H1 (cell line): ENCODE data around the gene HNRNPH3. TPM values are rescaled to one million over a fixed set of nuclear protein-coding genes. Genes with fewer than 3 reads are reported as not detected.

Source experiments
- CTCF ChIA-PET: fragments of 300-600 bp; sonication (Branson Sonifier 250); formaldehyde crosslinking; loops from one replicate; lab custom pipeline; 2021; ENCODE audit not compliant: partially characterized antibody; lab: Charles Lee
- POLR2A ChIA-PET: fragments of 300-600 bp; sonication (Branson Sonifier 250); formaldehyde crosslinking; loops from one replicate; lab custom pipeline; 2021; ENCODE audit warnings: inconsistent platforms; ENCODE audit not compliant: partially characterized antibody; lab: Charles Lee
- DNase-seq, 2 experiments: peaks; one replicate each; pipeline versions ENCODE4 v3.0.0 to v3.0.0-alpha.2; 2010 to 2022; ENCODE audit warnings: low spot score in 2 of 2, low read depth in 1 of 2, mixed read lengths in 1 of 2
- FAIRE-seq: peaks from 2 replicates; lab custom pipeline; 2011; peaks lifted over from hg19 to GRCh38; lab: Jason Lieb, UNC
- H2AFZ ChIP-seq: 2 replicates; pipeline ENCODE4 v1.8.1; 2012; ENCODE audit warnings: low read length, inconsistent platforms
- H2AK5ac ChIP-seq: 2 replicates; pipeline ENCODE4 v1.6.1; 2013; ENCODE audit warnings: low read depth, low read length
- H2BK120ac ChIP-seq: replicated peaks from 2 replicates; pipeline ENCODE3; 2013; ENCODE audit warnings: low read depth, low read length, inconsistent platforms
- H2BK12ac ChIP-seq: 2 replicates; pipeline ENCODE4 v1.6.1; 2013; ENCODE audit warnings: low read depth, low read length
- H2BK15ac ChIP-seq: 2 replicates; pipeline ENCODE4 v1.6.1; 2013; ENCODE audit warnings: low read length
- H2BK20ac ChIP-seq: 2 replicates; pipeline ENCODE4 v1.6.1; 2013; ENCODE audit warnings: low read length
- H2BK5ac ChIP-seq: 2 replicates; pipeline ENCODE4 v1.6.1; 2013; ENCODE audit warnings: low read depth, low read length
- H3K14ac ChIP-seq: 2 replicates; pipeline ENCODE4 v1.6.1; 2013; ENCODE audit warnings: inconsistent platforms; ENCODE audit not compliant: insufficient read length
- H3K18ac ChIP-seq: 2 replicates; pipeline ENCODE4 v1.6.1; 2013; ENCODE audit warnings: low read length; ENCODE audit errors: extremely low read depth
- H3K23ac ChIP-seq: 2 replicates; pipeline ENCODE4 v1.6.1; 2013; ENCODE audit warnings: inconsistent platforms; ENCODE audit not compliant: insufficient read length
- H3K23me2 ChIP-seq: 2 replicates; pipeline ENCODE4 v1.6.1; 2013; ENCODE audit warnings: low read depth, low read length
- H3K27ac ChIP-seq: 2 replicates; pipeline ENCODE4 v1.6.1; 2011; ENCODE audit warnings: low read depth, low read length, inconsistent platforms
- H3K27me3 ChIP-seq, 4 experiments: replicated peaks in 1 of 4; 1 replicate in 1 of 4; 2 replicates in 3 of 4; pipeline versions ENCODE4 v1.6.1 to v1.8.1; 2011 to 2013; ENCODE audit warnings: low read length in 3 of 4, mild to moderate bottlenecking in 3 of 4, inconsistent platforms in 2 of 4, mixed read lengths in 2 of 4, moderate library complexity in 1 of 4; ENCODE audit not compliant: control insufficient read depth in 3 of 4, insufficient read depth in 3 of 4; ENCODE audit errors: extremely low read depth in 1 of 4
- H3K36me3 ChIP-seq, 4 experiments: 2 replicates each; pipeline versions ENCODE4 v1.6.1 to v1.8.1; 2011 to 2013; ENCODE audit warnings: mild to moderate bottlenecking in 4 of 4, low read length in 3 of 4, moderate library complexity in 2 of 4, control low read depth in 1 of 4, inconsistent platforms in 1 of 4; ENCODE audit not compliant: insufficient read depth in 4 of 4, control insufficient read depth in 2 of 4
- H3K4ac ChIP-seq: replicated peaks from 2 replicates; pipeline ENCODE3; 2013; ENCODE audit warnings: low read length, low read depth, mixed read lengths, inconsistent platforms; ENCODE audit not compliant: insufficient read length
- H3K4me1 ChIP-seq, 4 experiments: replicated peaks in 1 of 4; 1 replicate in 1 of 4; 2 replicates in 3 of 4; pipeline versions ENCODE4 v1.6.1 to v1.8.1; 2011 to 2013; ENCODE audit warnings: low read length in 3 of 4, inconsistent platforms in 2 of 4, mixed read lengths in 1 of 4; ENCODE audit not compliant: insufficient read depth in 4 of 4, control insufficient read depth in 3 of 4
- H3K4me2 ChIP-seq, 2 experiments: 2 replicates each; pipeline versions ENCODE4 v1.6.1 to v1.8.1; 2011 to 2013; ENCODE audit warnings: low read depth in 2 of 2, low read length in 2 of 2, control low read depth in 1 of 2, inconsistent platforms in 1 of 2, mild to moderate bottlenecking in 1 of 2; ENCODE audit not compliant: insufficient read depth in 1 of 2
- H3K4me3 ChIP-seq, 4 experiments: fragments of 200-600, 300-600 bp in 1 of 4; sonication (generic), shearing (Covaris generic), sonication (Bioruptor Twin) in 1 of 4; 2 replicates each; pipeline versions ENCODE4 v1.5.1 to v1.8.1; 2011 to 2016; ENCODE audit warnings: low read length in 4 of 4, low read depth in 3 of 4, control low read depth in 2 of 4, inconsistent platforms in 2 of 4, mild to moderate bottlenecking in 2 of 4, mixed read lengths in 1 of 4, moderate library complexity in 1 of 4; ENCODE audit not compliant: insufficient read depth in 2 of 4; ENCODE audit errors: extremely low read depth in 1 of 4
- H3K56ac ChIP-seq: replicated peaks from 2 replicates; pipeline ENCODE3; 2013; ENCODE audit warnings: low read depth, mild to moderate bottlenecking, mixed read lengths, low read length, inconsistent platforms; ENCODE audit not compliant: insufficient read length
- H3K79me1 ChIP-seq: 2 replicates; pipeline ENCODE4 v1.6.1; 2013; ENCODE audit warnings: low read depth, low read length, control low read depth
- H3K79me2 ChIP-seq, 2 experiments: 2 replicates each; pipeline versions ENCODE4 v1.6.1 to v1.8.1; 2012 to 2013; ENCODE audit warnings: low read length in 2 of 2, mild to moderate bottlenecking in 2 of 2, inconsistent platforms in 1 of 2; ENCODE audit not compliant: insufficient read depth in 2 of 2, control insufficient read depth in 1 of 2
- H3K9ac ChIP-seq, 4 experiments: replicated peaks in 1 of 4; 1 replicate in 1 of 4; 2 replicates in 3 of 4; pipeline versions ENCODE4 v1.6.1 to v1.8.1; 2011 to 2013; ENCODE audit warnings: low read depth in 3 of 4, low read length in 3 of 4, control low read depth in 2 of 4, mild to moderate bottlenecking in 2 of 4, moderate library complexity in 2 of 4, inconsistent platforms in 1 of 4; ENCODE audit errors: extremely low read depth in 1 of 4
- H3K9me3 ChIP-seq, 2 experiments: 2 replicates each; pipeline versions ENCODE4 v1.6.1 to v1.8.1; 2012 to 2013; ENCODE audit warnings: mild to moderate bottlenecking in 2 of 2, moderate library complexity in 2 of 2, control low read depth in 1 of 2, inconsistent platforms in 1 of 2, low read depth in 1 of 2, low read length in 1 of 2, mixed read lengths in 1 of 2; ENCODE audit not compliant: insufficient read depth in 2 of 2
- H4K20me1 ChIP-seq, 2 experiments: replicated peaks in 1 of 2; 2 replicates each; pipeline versions ENCODE3 to v1.8.1; 2011 to 2013; ENCODE audit warnings: inconsistent platforms in 2 of 2, low read length in 2 of 2, mild to moderate bottlenecking in 1 of 2; ENCODE audit not compliant: insufficient read depth in 2 of 2, control insufficient read depth in 1 of 2
- H4K5ac ChIP-seq: 2 replicates; pipeline ENCODE4 v1.6.1; 2013; ENCODE audit warnings: low read length, low read depth, mixed read lengths, inconsistent platforms; ENCODE audit not compliant: insufficient read length
- H4K8ac ChIP-seq: 2 replicates; pipeline ENCODE4 v1.8.0; 2013; ENCODE audit warnings: mild to moderate bottlenecking, moderate library complexity, low read length, inconsistent platforms; ENCODE audit not compliant: insufficient read depth; ENCODE audit errors: extremely low read depth
- H4K91ac ChIP-seq: replicated peaks from 2 replicates; pipeline ENCODE3; 2013; ENCODE audit warnings: low read length, mixed read lengths, inconsistent platforms; ENCODE audit not compliant: insufficient read length
- ATF3 ChIP-seq: IDR thresholded peaks from 2 replicates; pipeline ENCODE4 v1.6.1; 2011; ENCODE audit warnings: low read depth, mild to moderate bottlenecking, low read length; ENCODE audit not compliant: insufficient read depth
- HDAC2 ChIP-seq, 2 experiments: fragments of 300-600 bp in 1 of 2; sonication (generic) in 1 of 2; IDR thresholded peaks; 2 replicates each; pipeline ENCODE4 v1.6.1; 2011 to 2012; ENCODE audit warnings: low read depth in 2 of 2, low read length in 2 of 2, mild to moderate bottlenecking in 2 of 2, moderate library complexity in 2 of 2, borderline replicate concordance in 1 of 2, inconsistent platforms in 1 of 2
- SAP30 ChIP-seq: fragments of 300-600 bp; sonication (generic); IDR thresholded peaks from 2 replicates; pipeline ENCODE4 v1.7.1; 2012; ENCODE audit warnings: low read length, moderate library complexity, mild to moderate bottlenecking, inconsistent platforms; ENCODE audit not compliant: insufficient read depth, insufficient replicate concordance
- SRF ChIP-seq: IDR thresholded peaks from 2 replicates; pipeline ENCODE4 v1.6.1; 2011; ENCODE audit warnings: mild to moderate bottlenecking, low read depth, low read length, moderate library complexity
- TAF7 ChIP-seq: optimal IDR thresholded peaks from 2 replicates; pipeline ENCODE3; 2011; ENCODE audit warnings: low read depth, mild to moderate bottlenecking, inconsistent platforms, low read length, moderate library complexity, borderline replicate concordance
- TCF12 ChIP-seq: IDR thresholded peaks from 2 replicates; pipeline ENCODE4 v1.6.1; 2011; ENCODE audit warnings: low read depth, mild to moderate bottlenecking, low read length
- WGBS, 2 experiments: shearing (Covaris generic) in 1 of 2; methylation state at CpG; one replicate each; pipeline versions ENCODE4 v1.1.6 to v1.1.7; 2013 to 2015; ENCODE audit warnings: low lambda C conversion rate in 2 of 2, mixed read lengths in 2 of 2, inconsistent platforms in 1 of 2, low coverage in 1 of 2, missing lambda C conversion rate in 1 of 2; ENCODE audit not compliant: insufficient replicate concordance in 2 of 2, insufficient coverage in 1 of 2, insufficient read length in 1 of 2; ENCODE audit errors: extremely low coverage in 1 of 2, missing lambda C conversion rate in 1 of 2; 5-methylcytosine and 5-hydroxymethylcytosine counted together
- polyA plus RNA-seq, 7 experiments: library from polyadenylated mRNA; depleted of rRNA in 3 of 7; stranded (reverse) in 5 of 7; unstranded in 2 of 7; fragments of >200 nt in 5 of 7; fragments of 200-250 nt in 2 of 7; gene quantifications; 1 replicate in 5 of 7; 2 replicates in 1 of 7; 4 replicates in 1 of 7; pipeline versions ENCODE4 v1.2.1 to v1.2.3, GENCODE V29; 2011 to 2013; ENCODE audit warnings: missing spikeins in 2 of 7, mixed read lengths in 2 of 7
- total RNA-seq: library from RNA; stranded (reverse); fragmentation: NEBNext Ultra II Directional; extraction: Animal tissue kit (Norgen Biotek cat#: 25700); gene quantifications from 2 replicates; pipeline ENCODE4 v1.2.1, GENCODE V29; 2021

Gene HNRNPH3
- total and polyA plus RNA-seq, 2 of the 8 experiments (the other 6 are each of a cell fraction or from before 2014, with no cell fraction given), result 63.2 to 230 TPM

DNA sequence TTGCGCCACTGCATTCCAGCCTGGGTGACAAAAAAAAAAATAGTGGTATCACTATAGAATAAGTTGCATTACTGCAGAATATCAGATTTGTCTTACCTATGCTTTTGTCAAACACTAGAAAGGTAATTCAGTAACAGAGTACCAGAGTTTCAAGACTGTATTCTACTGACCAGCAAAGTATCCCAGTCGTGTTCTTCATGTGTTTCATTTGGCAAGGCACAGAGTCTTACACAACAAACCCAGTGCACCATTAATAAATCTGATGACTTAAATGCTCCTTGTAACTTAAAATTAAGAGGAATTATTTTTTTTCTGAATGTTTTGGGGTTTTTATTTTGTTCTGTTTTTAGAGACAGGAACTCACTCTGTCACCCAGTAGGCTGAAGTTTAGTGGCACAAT lies 35.3 kb downstream of the HNRNPH3 start:
- no peak overlapping the region for H3K56ac ChIP-seq
- no peaks in the 10 kb centered on the region for H3K27me3 ChIP-seq
- no peaks in the 10 kb centered on the region for H3K23me2 ChIP-seq
- no peak overlapping the region for H2BK120ac ChIP-seq
- no peak overlapping the region for H4K8ac ChIP-seq
- H3K79me2 ChIP-seq, result no peaks in the 10 kb centered on the region
- H4K91ac ChIP-seq, result no peak overlapping the region
- H3K4me3 ChIP-seq, result no peak overlapping the region
- no peak overlapping the region for H3K18ac ChIP-seq
- ChIA-PET CTCF (interaction anchor here (0.6 kb wide), 1 partner anchor 555 kb away, joined by 4 read pairs; no protein-coding TSS in a partner anchor), POLR2A (interaction anchor here (0.9 kb wide), 1 partner anchor 19 kb away, joined by 3 read pairs; no protein-coding TSS in a partner anchor)
- H3K9ac ChIP-seq, result no peak overlapping the region
- H2BK5ac ChIP-seq, result no peak overlapping the region
- H3K14ac ChIP-seq, result no peak overlapping the region
- H3K4me1 ChIP-seq, result no peaks in the 10 kb centered on the region
- H4K20me1 ChIP-seq, result no peaks in the 10 kb centered on the region
- H3K27ac ChIP-seq, result no peak overlapping the region
- H3K4me2 ChIP-seq, result no peak overlapping the region
- FAIRE-seq, result no peak
- H4K5ac ChIP-seq, result no peak overlapping the region
- WGBS, 2 experiments, result 86% methylated on average over 2 of the region's 2 CpGs; no CpG with 5 or more reads in 1 of the 2 experiments
- H3K23ac ChIP-seq, result no peak overlapping the region
- H2BK20ac ChIP-seq, result no peak overlapping the region
- no peak for DNase-seq
- H3K9me3 ChIP-seq, result 0 out of 4 replicates have a peak, but pooled peaks cover 2% of the 10 kb centered on the region in 2 experiments
- peaks cover 0 to 9% (median 4%) of the 10 kb centered on the region in 4 experiments; a peak in 3 of 8 replicates for H3K36me3 ChIP-seq
- H2BK12ac ChIP-seq, result no peak overlapping the region
- H3K79me1 ChIP-seq, result no peaks in the 10 kb centered on the region
- H2AFZ ChIP-seq, result no peak overlapping the region
- no peak overlapping the region for H3K4ac ChIP-seq
- no peak overlapping the region for H2BK15ac ChIP-seq
- no peak overlapping the region for H2AK5ac ChIP-seq
- TF ChIP-seq ATF3 (no peak), TCF12 (no peak), SRF (no peak), SAP30 (no peak), HDAC2 (IDR thresholded peaks at IDR 0.05; ENCODE audit: borderline replicate concordance in 1 of 2, low read depth in 2 of 2, low read length in 2 of 2) (no peak), TAF7 (no peak)
